Activated gamma-delta T cell treated with anti-CD3 and anti-CD28 coated beads, Interleukin-2, amount 50 U/mL, for 16 hours (primary cell): ENCODE measurements around the gene FBXW4.

Source experiments
- DNase-seq: peaks from one replicate; pipeline ENCODE4 v3.0.0-alpha.2; 2020; ENCODE audit warnings: low read depth

FBXW4 gene

DNA sequence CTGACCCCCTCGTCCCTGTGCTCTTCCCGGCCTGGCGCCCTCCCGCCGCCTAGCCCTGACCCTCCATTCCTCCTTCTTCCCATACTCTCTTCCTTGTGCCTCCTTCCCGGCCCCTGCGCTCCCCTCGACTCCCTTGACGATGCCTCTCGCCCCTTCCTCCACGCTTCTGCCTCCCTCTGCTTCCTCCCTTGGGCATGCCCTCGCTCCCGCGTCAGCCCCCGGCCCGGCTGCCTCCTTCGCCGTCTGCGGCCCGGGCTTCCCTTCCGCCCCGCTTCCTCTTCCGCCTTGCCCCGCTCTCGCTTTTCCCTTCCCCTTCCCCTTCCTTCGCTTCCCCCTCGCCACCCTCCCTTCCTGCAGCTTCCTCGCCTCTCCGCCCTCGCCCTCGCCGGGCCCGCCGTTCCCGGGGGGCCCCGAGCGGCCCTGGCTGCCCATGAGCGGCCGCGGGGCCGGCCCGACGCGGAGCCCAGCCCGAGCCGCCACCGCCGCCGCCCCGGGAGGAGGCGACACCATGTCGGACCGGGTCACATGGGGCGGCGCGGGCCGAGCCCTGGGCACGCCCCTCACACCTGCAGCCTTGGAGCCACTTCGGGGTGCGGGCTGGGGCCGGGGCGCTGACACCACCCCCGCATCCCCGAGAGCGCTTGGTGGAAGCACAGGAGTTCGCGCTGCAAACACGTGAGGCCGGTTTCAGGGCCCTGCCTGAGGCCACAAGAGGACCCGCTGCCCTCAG is at the start of gene FBXW4:
Gene FBXW4 (minus strand): TSS at position 497 of the 730 bp plus-strand sequence. CDS start 65 bp downstream, at position 432.
- peak; percentile 45 for DNase-seq

- no peak for DNase-seq
Measured at GRCh38 chr10:101744267-101744666, 49.3 kb upstream of the FBXW4 start.

- DNase-seq = no peak
Measured at GRCh38 chr10:101741938-101742337, 47.0 kb upstream of the FBXW4 start.

GRCh38 chr10:101736666-101737065 is 41.7 kb upstream of the FBXW4 start:
- no peak for DNase-seq

DNA sequence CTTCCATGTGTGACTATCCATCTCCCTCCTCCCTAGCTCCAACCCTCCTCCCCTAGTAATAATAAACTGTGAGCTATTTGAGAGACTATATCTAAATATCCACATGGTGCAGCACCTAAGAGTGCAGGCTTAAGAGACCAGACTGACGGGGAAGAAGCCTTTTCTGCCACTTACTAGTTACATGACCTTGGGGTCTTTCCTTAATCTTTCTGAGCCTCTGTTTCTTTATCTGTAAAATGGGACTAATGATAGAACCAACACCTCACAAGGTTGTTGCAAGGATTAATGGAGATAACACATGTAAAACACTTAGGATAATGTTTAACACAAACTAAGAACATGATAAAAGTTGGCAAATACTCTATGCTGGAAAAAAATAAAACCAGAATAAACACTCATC is 37.1 kb upstream of the FBXW4 start:
- no peak for DNase-seq

GRCh38 chr10:101726115-101726387 is 31.1 kb upstream of the FBXW4 start:
- DNase-seq = no peak

DNA sequence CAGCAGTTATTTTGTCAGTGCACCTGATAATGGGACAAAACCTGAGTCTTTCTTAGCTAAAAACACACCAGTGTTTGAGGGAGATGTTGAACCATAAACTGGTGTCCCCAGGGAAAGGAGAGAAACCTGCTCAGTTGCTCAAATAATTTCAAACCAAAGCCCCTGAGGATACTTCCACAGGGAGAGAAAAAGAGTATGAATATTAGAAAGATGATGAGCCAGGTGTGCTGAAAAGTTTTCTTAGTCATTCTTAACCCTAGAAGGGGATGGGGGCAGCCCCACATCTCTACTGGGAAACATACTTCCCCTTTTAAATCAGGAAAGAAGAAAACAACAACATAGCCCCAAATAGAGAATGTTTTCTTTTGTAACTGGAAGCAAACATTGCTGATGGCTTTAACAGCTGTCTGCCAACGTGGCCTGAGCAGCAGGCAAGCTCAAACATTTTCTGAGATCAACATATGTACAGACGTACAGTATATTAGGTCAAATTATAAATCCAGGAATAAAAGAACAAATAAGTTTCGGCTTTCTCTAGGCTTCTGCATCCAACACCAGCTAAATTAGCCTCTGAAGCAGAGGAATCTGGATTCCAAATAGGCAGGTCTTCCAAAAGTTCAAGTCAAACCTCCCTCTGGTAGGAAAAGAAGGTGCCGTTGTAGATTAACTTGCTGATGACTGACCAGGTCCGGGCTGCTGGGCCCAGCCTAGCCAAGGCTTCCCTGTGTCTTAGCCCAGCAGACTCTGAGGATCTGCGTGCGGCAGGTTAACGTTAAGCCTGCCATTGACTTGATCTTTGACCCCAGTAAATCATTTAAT is 30.5 kb upstream of the FBXW4 start:
- DNase-seq = no peak

- DNase-seq = no peak
Measured at GRCh38 chr10:101724446-101724845, 29.5 kb upstream of the FBXW4 start.

GRCh38 chr10:101723176-101723575 is 28.2 kb upstream of the FBXW4 start:
- no peak for DNase-seq

DNA sequence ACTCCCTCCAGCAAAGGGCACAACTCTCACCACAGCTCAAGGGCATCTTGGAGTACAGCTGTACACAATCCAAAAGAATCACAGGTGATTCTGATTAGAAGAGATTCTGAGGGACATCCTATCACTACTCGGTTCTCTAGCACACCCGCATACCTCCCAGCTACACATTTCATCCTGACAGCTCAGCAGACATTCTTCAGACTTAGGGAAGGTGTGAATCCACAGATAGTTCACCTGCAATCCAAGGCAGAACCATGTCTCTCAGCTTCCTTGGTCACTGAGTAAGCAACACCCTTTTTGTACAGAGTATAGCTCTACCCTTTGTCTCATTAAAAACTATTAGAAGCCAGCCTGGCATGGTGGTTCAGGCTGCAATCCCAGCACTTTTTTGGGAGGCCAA is 26.8 kb upstream of the FBXW4 start:
- no peak for DNase-seq

GRCh38 chr10:101720606-101721230 is 25.7 kb upstream of the FBXW4 start:
- no peak for DNase-seq

GRCh38 chr10:101718690-101719275 is 23.8 kb upstream of the FBXW4 start:
- DNase-seq = no peak

GRCh38 chr10:101716891-101717659 is 22.1 kb upstream of the FBXW4 start:
- DNase-seq = no peak

- no peak for DNase-seq
Measured at GRCh38 chr10:101712997-101713396, 18.0 kb upstream of the FBXW4 start.

GRCh38 chr10:101710793-101711192 is 15.8 kb upstream of the FBXW4 start:
- DNase-seq = no peak

GRCh38 chr10:101710059-101710695 is 15.2 kb upstream of the FBXW4 start:
- no peak for DNase-seq

GRCh38 chr10:101709359-101710058 is 14.5 kb upstream of the FBXW4 start:
- DNase-seq = no peak

DNA sequence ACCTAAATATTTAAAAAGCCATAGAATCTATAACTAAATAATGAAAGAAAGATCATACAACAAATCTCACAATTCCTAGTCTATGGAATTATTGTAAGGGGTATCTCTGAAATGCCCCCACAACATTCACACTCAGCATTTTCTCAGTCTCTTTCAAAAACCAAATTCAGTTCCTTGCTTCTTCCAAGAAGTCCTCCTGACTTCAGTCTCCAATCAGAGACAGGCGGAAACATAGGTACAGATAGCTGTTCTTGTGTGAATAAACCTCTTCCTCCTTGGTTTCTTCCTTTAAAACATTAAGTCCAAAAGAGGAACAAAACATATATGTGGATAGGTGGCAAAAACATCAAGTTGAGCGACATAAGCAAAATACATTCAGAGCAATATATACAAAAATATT is 13.9 kb upstream of the FBXW4 start:
- DNase-seq = no peak

DNA sequence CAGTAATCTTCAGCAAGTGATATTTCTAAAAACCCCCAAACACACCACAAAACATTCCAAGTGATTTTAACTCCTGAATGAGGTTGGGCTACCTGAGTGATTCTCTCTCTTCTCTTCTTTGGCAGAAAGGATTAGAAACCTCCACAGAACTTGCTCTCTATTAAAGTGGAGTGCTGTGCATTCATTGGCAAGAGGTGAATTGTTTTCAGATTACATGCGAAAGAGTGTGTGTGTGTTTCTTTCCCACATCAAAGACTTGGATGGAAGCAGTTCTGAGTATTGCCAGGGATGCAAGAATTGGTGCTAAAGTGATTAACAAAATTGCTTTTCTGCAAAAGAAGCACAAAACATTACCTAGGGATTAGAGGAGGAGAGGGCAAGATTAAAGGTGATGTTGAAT is 13.1 kb upstream of the FBXW4 start:
- DNase-seq = no peak

- no peak for DNase-seq
Measured at GRCh38 chr10:101704331-101704730, 9.4 kb upstream of the FBXW4 start.

- DNase-seq = no peak
Measured at GRCh38 chr10:101696632-101697031, 1.7 kb upstream of the FBXW4 start.
